Fibroblast of skin of back (primary cell): ENCODE data around the gene NEURL4.

ENCODE experiments used
- DNase-seq: peaks from one replicate; pipeline ENCODE4 v3.0.0-alpha.2; 2013

The NEURL4 gene

DNA sequence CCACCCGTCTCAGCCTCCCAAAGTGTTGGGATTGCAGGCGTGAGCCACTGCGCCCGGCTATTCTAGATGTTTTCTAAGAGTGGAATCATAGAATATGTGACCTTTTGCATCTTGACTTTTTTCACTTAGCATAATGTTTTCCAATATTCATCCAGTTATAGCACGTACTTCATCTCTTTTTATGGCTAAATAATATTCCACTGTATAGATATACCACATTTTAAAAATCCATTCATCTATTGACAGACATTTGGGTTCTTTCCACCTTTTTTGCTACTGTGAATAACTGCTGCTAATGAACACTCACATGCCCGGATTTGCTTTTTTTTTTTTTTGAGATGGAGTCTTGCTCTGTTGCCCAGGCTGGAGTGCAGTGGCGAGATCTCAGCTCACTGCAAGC is 25.0 kb downstream of the NEURL4 start:
- no peak for DNase-seq

DNA sequence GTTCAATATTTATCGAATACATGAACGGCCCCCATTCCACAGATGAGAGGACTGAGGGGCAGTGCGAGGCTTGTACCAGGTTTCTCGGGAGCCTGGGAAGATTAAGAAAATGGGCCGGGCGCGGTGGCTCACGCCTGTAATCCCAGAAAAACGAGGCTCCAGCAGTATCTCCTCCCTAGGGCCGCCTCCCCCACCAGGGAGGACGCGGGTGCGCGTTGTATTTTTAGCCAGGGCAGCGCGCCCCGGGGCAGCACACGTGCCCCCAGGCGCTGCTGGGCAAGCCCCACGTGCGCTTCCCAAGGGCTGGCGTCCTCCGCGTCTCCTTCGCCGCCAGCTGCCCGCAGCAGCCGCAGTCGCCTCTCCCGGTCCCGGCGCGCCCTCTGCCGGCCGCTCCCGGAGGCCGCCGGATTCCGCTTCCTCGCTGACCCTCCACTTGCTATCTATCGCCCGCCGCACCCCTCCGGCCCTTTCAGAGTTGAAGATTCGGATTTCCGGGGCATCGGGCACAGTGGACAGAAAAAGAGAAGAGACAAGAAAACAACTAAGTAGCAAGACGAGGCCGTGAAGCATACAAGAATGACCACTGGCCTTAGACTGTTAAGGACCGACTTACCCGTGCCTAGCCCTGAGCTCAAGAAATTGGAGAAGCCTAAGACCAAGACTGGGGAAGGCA is 32.8 kb downstream of the NEURL4 start:
- DNase-seq = peak; percentile 78

DNA sequence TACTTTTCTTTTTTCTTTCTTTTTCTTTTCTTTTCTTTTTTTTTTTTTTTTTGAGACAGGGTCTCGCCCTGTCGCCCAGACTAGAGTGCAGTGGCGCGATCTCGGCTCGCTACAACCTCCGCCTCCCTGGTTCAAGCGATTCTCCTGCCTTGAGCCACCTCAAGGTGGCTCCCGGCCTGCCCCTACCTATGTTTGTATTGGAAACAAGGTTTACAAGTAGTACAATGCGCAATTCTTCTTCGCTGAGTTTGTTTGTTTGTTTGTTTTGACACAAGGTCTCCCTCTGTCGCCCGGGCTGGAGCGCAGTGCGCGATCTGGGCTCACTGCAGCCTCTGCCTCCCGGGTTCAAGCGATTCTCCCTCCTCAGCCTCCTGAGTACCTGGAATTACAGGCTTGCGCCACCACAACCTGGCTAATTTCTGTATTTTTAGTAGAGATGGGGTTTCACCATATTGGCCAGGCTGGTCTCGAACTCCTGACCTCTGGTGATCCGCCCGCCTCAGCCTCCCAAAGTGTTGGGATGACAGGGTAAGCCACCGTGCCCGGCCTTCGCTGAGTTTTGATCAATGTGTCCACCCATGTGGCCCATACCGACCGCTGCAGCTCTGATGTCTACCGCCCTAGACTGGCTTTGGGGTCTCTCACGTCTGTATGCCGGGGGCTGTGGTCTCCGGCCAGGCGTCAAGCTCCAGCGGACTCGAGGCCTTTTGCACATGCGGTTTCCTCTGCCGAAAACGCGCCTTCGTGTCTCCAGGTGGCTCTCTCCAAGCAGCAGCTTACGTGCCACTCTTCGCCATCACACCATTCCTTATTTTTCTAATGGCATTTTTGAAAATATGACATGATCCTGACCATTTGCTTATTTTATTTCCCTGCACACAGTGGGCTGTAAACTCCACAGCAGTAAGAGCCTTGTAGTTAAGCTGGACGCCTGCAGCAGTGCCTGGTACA is 33.6 kb downstream of the NEURL4 start:
- no peak for DNase-seq

DNA sequence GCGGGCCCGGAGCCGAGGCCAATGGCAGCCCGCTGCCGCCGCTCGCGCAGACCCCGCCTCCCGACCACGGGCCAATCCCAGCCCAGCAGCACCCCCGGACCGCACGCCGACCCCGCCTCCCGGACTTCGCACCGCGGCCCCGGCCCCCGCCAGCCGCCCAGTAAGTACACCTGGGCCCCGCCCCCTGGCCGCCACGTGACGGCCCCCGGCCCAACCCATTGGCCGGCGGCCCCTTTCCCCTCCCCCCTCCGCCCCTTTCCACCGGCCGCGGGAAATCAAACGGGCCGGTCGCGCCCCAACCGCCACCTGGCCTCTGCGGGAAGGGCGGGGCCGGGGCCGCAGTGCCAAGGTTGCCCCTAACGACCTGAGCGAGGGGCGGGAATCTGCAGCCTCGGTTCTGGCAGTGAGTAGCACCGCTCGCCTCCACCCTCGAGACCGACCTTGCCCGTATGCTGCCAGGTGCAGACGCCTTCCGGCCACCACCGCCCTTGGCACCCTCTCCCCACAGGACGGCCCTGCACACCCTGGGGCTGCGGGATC is 34.5 kb downstream of the NEURL4 start, which contains the start of gene YBX2:
TSS of gene YBX2 (minus strand) at position 26 of the 540 bp plus-strand sequence. CDS start 139 bp downstream, outside the sequence.
- peak; percentile 36 for DNase-seq

DNA sequence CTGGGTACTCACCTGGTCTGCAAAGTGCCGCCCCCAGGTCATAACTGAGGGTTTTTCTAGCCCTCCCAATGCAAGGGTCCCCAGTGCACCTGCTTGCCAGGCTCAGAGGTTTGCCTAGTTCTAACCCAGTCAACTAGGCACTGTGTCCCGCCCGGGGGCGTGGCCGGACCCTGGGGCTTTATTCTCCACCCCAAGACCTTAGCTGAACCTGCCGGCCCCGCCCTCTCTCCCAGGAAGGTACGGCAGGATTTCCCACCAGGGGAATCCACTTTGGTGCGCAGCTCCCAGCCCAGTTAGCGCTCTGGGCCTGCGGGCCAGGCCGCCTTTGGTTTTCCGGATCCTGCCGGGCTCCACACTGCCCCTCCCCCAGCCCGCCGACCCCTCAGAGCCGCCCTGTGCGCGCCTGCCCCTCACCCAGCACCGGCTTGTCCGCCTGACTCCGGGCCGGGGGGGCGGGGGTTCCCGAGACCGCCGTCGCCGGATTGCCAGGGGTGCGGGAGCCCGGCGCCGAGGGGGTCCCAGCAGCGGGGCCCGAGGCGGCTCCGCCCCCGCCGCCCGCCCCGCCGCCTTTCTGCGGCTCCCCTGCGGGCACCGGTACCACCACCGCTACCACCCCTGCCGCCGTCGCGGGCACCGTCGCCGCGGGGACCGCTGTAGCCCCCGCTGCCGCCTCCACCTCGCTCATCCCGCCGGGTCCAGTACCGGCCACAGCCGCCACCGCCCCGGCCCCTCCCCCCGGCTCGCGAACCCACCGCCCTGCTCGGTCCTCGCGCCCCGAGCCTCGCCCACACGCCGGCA is 35.1 kb downstream of the NEURL4 start:
- no peak for DNase-seq

DNA sequence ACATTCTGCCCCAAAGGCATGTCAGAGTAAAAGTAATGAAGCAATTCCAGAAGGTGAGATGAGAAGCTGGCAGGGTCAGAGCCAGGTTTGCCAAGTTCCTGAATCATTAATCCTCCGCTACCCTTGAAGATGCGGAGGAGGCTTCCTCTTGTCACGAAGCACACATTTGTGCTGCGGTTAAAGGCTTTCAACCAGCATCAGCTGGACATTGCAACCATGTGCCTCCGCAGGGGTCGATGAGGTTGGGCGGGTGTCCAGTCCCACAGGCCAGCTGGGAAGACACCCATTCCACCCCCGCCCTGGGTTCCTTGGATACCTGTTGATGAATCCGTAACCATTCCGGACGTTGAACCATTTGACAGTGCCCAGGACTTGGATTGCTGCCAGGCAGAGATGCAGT is 36.0 kb downstream of the NEURL4 start:
- DNase-seq = no peak

DNA sequence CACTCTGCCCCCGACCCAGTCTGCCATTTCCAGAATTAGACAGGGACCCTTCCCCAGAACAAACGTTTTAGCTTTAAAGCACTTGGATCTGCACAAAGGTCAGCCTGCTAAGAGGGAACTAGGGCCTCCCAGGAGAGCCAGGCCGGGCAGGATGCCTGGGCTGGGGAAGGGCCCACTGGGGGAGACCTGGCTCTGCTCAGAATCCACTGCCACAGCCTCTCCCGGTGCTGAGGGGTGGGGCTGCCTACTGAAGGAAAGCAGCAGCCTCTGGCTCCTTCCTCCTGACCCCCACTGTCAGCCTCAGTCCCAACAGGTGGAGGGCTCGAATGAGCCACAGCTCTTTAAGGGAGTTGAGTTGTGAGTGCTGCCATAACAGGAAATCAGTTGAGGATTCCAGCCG is 36.4 kb downstream of the NEURL4 start:
- DNase-seq = no peak

DNA sequence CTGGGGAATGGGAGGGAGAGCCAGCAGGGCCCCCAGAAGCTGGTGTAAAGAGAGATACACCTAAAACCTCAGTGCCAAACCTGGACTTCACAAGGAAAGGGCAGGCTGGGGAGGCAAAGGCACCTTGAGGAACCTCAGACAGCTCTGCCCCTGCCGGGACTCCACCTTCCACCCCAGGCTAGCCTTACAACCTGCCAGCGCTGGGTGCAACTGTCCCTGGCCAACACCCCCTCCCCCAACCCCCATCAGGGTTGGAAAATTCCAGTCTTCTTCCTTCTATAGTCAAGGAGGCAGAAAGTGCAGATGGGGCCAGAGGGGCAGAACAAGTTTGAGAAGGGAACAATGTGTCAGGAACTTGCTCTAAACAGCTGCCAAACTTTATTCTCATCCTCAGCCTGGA is 36.9 kb downstream of the NEURL4 start:
- DNase-seq = no peak

DNA sequence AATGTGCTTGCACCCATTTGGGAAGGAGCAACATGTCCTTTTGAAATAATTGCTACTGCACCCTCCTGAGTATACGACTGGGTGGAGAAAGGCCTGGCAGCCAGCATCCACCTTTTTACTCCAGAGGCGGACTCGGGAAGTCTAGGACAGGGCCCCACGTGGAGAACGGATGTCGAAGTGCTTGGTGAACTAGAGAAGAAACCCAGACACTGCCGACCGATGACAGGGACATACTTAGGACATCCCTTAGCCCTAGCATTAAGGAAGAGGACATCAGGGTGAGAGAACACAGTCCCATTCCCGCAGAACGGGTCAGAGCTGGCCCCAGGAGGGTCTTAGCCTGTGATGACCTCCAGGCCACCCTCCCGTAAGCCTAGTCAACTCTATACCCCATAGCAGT is 38.5 kb downstream of the NEURL4 start:
- no peak for DNase-seq

DNA sequence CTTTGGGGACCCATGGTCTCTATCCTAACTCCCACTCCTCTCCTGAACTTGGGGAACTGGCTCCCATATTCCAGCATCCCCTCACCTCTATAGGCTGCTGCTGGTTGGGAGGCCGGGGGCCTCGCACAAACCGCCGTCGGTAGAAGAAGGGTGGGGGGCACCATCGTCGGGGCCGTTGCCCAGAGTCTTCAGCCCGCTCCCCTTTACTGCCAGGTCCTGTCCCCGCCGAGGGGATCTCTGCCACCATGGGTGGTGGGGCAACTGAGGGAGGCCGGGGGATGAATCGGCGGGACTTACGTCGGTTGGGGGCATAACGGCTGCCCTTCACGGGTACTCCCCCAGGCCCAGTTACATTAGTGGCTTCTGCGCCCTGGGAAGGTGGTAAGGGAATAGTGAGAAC is 39.0 kb downstream of the NEURL4 start:
- no peak for DNase-seq

DNA sequence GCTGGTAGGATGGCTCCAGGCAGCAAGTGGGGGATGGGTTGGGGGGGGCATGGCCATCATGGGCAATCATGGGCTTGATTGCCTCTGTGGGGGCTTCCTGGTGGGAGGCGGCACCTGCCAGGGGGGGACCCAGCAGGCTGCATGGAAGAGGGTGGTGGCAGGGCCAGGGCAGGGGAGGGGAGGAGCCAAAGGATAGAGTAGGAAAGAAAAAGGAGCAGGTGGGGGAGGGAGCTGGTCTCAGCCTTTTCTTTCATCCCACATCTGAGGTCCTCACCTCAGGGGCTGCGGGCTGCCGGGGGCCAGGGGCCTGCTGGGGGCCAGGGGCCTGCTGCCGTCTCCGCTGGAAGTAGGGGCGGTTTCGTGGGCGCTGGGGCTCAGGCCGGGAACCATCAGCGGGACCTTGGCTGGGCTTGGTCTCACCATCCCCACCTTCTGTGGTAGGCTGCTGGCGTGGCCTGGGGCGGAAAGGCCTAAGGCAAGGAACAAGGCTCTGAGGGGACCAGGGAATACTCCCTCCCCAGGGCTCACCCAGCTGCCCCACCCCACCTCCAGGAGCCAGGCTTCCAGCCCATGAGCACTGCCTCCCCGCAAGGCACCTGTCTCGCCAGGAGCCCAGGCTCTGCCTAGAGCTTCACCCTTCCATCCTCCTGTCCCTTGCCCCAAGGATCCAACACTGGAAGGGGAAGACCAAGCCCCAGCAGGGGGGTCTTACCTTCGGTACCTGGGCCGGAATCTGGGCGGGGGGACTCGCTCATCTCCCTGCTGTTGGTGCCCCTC is 39.7 kb downstream of the NEURL4 start:
- no peak for DNase-seq

DNA sequence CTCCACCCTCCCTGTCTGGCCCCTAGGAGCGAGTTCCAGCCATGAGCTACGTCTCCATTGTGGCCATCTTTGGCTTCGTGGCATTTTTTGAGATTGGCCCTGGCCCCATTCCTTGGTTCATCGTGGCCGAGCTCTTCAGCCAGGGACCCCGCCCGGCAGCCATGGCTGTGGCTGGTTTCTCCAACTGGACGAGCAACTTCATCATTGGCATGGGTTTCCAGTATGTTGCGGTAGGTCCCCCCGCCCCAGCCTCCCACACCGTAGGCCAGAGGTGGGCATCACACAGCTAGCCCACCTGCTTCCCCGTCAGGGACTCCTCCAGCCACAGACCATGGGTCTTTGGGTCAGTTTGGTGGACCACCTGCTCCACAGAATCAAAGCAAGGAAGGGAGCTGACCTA is 43.5 kb downstream of the NEURL4 start:
- no peak for DNase-seq

DNA sequence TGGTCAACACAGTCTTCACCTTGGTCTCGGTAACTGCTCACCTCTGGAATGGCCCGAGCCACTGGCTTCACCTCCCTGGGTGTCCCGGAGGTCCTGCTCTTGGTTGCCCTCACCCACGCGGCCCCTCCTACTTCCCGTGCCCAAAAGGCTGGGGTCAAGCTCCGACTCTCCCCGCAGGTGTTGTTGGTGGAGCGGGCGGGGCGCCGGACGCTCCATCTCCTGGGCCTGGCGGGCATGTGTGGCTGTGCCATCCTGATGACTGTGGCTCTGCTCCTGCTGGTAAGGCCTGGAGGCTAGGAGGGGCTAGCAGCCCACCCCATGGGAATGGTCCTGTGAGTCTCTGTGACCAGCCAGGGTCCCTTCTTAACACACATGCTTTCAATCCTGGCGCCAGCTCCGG is 44.2 kb downstream of the NEURL4 start:
- DNase-seq = no peak

DNA sequence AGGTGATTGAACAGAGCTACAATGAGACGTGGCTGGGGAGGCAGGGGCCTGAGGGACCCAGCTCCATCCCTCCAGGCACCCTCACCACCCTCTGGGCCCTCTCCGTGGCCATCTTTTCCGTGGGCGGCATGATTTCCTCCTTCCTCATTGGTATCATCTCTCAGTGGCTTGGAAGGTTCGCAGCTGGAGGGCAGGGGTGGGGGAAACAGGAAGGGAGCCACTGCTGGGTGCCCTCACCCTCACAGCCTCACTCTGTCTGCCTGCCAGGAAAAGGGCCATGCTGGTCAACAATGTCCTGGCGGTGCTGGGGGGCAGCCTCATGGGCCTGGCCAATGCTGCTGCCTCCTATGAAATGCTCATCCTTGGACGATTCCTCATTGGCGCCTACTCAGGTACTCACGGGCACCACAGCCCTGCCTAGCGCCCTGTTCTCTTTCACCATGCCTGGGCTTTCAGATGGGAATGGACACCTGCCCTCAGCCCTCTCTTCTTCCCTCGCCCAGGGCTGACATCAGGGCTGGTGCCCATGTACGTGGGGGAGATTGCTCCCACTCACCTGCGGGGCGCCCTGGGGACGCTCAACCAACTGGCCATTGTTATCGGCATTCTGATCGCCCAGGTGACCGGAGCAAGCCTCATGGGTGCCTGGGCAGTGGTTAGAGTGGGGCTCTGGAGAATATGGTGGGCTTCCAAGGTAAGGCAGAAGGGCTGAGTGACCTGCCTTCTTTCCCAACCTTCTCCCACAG is 45.5 kb downstream of the NEURL4 start:
- DNase-seq = no peak

DNA sequence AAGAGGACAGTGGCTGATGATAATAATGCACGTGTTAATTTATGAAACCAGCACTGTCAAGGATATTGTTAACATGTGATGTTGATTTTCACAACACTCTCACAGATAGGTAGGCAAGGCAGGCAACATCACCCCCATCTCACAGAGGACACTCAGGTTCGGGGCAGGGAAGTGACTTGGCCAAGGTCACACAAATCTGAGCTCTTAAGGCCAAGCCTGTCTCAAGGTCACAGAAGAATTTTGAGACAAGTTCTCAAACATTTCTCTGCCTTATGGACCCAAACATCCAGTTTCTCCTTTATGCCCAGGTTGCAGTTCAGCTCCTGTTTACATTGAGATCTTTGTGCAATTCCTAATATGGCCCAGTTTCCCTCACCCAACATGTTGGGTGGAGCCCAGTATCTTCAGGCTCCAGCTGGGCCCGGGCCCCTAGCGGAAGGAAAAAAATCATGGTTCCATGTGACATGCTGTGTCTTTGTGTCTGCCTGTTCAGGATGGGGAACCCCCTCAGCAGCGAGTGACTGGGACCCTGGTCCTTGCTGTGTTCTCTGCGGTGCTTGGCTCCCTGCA is 46.3 kb downstream of the NEURL4 start:
- DNase-seq = no peak

DNA sequence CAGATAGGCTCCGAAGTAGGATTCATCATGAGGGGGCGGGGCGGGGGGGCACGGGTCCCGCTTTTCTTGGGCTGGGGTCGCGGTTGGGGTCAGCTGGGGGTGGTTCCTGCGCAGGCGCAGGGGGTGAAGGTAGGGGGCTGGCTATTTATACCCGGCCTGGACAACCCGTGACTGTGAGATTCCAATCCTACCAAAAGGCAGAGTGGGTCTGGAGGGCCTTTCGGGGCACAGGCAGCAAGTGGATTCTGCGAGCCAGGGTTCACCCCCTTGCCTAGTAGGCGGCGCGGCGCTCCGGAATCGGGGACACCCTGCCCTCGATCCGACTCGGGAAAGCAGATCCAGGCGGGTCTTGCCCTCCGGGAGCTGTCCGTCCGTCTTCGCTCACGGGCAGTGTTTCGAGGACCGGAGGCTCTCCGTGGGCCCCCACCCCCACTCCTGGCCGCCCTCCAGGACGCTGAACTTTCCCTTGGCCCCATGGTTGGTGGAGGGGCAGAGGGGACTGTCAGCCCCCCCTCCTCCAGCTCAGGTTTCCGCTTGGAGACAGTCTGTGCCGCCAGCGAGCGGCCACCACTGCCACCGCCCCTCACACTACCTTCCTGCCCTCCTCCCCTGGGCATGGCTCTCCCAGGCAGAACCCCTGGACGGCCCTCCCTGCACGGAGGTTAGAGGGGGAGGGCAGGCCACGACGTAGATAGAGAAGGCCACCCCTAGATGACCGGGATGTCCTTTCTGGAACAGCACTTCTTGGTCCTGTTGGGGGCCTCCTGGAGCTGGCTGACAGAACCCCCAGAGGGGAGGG is 47.0 kb downstream of the NEURL4 start:
- DNase-seq = no peak

DNA sequence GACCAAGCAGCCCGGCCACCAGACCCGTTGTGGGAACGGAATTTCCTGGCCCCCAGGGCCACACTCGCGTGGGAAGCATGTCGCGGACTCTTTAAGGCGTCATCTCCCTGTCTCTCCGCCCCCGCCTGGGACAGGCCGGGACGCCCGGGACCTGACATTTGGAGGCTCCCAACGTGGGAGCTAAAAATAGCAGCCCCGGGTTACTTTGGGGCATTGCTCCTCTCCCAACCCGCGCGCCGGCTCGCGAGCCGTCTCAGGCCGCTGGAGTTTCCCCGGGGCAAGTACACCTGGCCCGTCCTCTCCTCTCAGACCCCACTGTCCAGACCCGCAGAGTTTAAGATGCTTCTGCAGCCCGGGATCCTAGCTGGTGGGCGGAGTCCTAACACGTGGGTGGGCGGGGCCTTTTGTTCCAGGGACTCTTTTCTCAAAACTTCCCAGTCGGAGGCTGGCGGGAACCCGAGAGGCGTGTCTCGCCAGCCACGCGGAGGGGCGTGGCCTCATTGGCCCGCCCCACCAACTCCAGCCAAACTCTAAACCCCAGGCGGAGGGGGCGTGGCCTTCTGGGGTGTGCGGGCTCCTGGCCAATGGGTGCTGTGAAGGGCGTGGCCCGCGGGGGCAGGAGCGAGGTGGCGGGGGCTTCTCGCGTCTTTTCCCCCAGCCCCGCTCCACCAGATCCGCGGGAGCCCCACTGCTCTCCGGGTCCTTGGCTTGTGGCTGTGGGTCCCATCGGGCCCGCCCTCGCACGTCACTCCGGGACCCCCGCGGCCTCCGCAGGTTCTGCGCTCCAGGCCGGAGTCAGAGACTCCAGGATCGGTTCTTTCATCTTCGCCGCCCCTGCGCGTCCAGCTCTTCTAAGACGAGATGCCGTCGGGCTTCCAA is 47.8 kb downstream of the NEURL4 start, which contains the start of gene SLC2A4:
TSS of gene SLC2A4 (plus strand) at position 645 of the 879 bp plus-strand sequence. CDS start at position 862, 217 bp downstream.
- DNase-seq = peak; percentile 93

DNA sequence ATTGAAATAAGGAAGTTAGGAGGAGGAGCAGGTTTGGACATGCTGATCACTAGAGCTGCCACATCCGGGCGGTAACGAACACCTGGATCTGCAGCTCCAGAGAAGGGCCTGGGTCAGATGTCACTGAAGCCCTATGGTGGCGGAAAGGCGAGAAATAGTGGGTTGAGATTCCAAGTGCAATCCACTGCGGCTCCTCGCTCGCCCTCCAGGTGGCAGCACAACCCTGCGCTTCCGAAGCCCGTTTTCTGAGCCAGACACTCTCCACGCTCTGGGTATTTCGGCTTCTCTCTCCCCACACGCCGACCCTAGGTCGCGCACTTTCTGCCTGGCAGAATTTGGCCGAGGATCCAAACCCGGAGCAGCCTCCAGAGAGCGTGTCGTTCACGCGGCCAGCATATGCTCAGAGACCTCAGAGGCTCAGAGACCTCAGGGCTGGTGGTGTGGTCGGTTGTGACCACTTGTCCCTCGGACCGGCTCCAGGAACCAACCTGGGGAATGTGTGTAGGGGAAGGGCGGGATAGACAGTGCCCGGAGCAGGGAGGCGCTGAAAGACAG is 48.5 kb downstream of the NEURL4 start:
- peak; percentile 76 for DNase-seq
